Mesenteric fat pad (tissue), 1 donor: ENCODE results near the gene PNKD. TPM values are rescaled to one million over a fixed set of nuclear protein-coding genes. Genes with fewer than 3 reads are reported as not detected.

Experiments
- DNase-seq: peaks from one replicate; pipeline ENCODE4 v3.0.0-alpha.2; 2020; ENCODE audit warnings: low spot score
- long read RNA-seq: library from polyadenylated mRNA; unstranded; transcript quantifications from one replicate; pipeline ENCODE4 v2.0.0, GENCODE V29; 2020
- total RNA-seq: library from RNA; stranded (reverse); fragmentation: NEBNext Ultra II Directional; extraction: Animal tissue kit (Norgen Biotek cat#: 25700); gene quantifications from one replicate; pipeline ENCODE4 v1.2.1, GENCODE V29; 2021
- donor health status: DM: yes; HTN: yes; CAD: no.

PNKD gene, protein sequence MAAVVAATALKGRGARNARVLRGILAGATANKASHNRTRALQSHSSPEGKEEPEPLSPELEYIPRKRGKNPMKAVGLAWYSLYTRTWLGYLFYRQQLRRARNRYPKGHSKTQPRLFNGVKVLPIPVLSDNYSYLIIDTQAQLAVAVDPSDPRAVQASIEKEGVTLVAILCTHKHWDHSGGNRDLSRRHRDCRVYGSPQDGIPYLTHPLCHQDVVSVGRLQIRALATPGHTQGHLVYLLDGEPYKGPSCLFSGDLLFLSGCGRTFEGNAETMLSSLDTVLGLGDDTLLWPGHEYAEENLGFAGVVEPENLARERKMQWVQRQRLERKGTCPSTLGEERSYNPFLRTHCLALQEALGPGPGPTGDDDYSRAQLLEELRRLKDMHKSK
- 51.5 TPM for total RNA-seq
- long read RNA-seq, transcript PNKD-201 (3 exons, 758 nt) = major isoform, 10 of 93 reads
- long read RNA-seq, transcript PNKD-202 (9 exons, 2,991 nt) = minor isoform, 9 of 93 reads
- long read RNA-seq, partial matches to known transcripts = 2 of 93 reads
- long read RNA-seq, other reads (novel, unspliced or antisense) = 72 of 93 reads

DNA sequence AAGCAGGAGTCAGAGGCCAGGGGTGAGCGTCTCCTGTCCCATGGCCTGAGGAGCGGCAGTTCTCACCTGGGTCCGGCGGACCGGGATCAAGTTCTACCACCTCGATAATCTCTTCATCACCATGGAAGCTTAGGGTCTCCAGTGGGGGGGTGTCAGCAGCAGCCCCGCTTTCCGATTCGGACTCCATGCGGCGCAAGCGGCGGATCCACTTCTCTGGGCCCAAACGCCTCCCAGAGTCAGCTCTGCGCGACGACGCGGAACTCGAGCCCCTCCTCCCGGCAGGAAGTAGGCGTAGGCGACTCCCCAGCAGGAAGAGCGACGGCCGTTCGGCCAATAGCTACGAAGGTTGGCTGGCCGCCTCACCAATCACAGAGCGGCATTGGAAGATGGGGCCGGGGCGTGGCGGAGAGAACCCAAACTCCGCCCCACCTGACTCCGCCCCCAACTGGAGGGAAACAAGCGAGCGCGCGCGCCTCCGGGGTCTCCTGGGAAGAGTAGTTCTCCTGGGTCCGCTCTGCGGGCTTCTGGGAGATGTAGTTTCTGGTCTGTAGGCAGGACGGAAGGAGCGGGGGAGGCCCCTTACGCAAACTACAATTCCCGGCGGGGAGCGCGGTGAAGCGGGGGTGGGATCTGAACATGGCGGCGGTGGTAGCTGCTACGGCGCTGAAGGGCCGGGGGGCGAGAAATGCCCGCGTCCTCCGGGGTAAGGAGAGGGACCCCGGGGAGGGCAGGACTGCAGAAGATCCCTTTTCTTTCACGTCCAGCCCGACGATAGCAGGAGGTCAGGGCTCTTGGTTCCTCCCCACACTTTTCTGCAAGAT lies at the start of gene PNKD, which contains the start of gene AAMP:
PNKD (plus strand) TSS at position 620 of the 821 bp plus-strand sequence; CDS start at position 637, 17 bp downstream.
AAMP (minus strand) TSS at position 238 of the 821 bp plus-strand sequence; CDS start at position 187, 51 bp downstream.
- peak; percentile 100 for DNase-seq

DNA sequence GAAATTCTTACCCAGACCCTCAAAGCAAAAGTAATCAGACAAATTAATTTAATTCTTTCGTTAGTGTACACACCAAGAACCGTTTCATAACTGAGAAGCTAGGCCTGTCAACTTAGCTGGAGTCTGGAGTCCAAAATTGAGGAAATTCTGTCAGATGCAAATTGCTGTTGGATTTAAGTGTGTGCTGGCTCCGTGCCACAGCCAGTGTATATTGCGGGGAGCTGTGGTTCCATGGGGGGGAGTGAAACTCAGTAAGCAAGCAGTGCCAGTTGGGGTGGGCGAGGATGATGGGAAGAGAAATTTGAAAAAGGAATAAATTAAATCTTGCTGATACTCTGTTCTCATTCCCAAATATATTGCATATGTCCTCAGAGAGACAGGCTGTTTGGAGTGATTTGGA lies 49.3 kb upstream of the PNKD start:
- DNase-seq = no peak

- DNase-seq = no peak
Observed at GRCh38 chr2:218223046-218223445, 47.3 kb upstream of the PNKD start.

GRCh38 chr2:218224186-218224585 lies 46.1 kb upstream of the PNKD start:
- DNase-seq = no peak

GRCh38 chr2:218226903-218227302 lies 43.4 kb upstream of the PNKD start:
- DNase-seq = no peak

GRCh38 chr2:218228366-218229090 lies 41.8 kb upstream of the PNKD start:
- no peak for DNase-seq

DNA sequence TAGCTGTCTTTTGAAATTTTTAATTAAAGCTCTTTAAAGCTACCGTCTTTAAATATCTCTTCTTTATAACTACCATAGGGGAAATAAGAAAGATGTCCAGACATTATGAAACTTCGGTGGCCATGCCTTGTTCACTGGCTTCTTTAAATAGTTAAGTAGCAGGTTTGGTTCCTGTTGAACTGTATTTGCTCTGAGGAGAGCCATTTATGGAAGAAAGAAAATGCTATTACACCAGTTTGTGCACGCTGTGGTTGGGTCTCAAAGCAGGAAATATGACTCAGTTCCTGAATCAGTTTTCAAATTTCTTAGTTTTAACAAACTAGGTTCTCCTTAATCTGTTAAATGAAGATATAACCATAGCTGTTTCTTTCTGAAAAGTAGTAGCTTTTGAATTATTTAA lies 41.1 kb upstream of the PNKD start:
- DNase-seq = no peak

GRCh38 chr2:218229851-218230250 lies 40.5 kb upstream of the PNKD start:
- DNase-seq = no peak

GRCh38 chr2:218230882-218231281 lies 39.4 kb upstream of the PNKD start:
- no peak for DNase-seq

GRCh38 chr2:218233543-218233942 lies 36.8 kb upstream of the PNKD start:
- no peak for DNase-seq

- no peak for DNase-seq
Observed at GRCh38 chr2:218234521-218234920, 35.8 kb upstream of the PNKD start.

GRCh38 chr2:218235017-218235416 lies 35.3 kb upstream of the PNKD start:
- DNase-seq = no peak

GRCh38 chr2:218236829-218237228 lies 33.5 kb upstream of the PNKD start:
- DNase-seq = no peak

- DNase-seq = no peak
Observed at GRCh38 chr2:218238887-218239286, 31.4 kb upstream of the PNKD start.

DNA sequence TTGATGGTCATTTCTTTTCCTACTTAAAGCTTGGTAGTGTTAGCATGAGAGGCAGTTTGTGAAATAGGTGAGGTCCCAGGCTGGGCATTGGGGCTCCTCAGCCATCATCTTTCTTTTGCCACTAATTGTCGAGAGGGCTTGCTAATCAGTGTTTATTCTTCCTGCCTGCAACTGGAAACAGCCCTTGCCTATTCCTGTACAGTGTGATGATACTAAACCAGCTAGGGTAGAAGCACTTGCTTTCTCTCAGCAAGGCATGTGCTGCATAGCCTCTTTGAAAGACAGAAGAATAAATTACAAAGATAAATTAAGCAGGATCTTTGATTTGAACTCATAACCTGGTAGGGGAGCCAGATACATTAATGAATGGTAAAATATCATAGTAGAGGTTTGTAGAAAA lies 26.1 kb upstream of the PNKD start:
- no peak for DNase-seq

- DNase-seq = no peak
Observed at GRCh38 chr2:218244665-218245064, 25.7 kb upstream of the PNKD start.

DNA sequence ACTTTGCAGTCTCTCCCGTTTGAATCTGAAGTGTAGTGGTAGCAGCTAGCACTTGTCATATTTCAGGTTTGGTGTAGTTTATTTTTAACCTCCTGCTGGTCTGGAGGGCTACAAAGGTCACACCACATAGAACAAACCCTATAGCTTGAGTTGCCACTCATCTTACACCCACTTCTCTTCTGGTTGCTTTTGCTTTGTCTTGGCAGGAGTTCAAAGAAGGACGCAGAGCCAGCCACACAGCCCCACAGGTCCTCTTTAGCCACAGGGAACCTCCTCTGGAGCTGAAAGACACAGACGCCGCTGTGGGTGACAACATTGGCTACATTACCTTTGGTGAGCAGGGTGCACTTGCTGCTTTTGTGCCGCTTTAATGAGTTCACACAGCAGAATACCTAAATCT lies 25.1 kb upstream of the PNKD start:
- no peak for DNase-seq

- peak; percentile 72 for DNase-seq
Observed at GRCh38 chr2:218249691-218250090, 20.6 kb upstream of the PNKD start.

- peak; percentile 57 for DNase-seq
Observed at GRCh38 chr2:218252509-218253231, 17.6 kb upstream of the PNKD start.

DNA sequence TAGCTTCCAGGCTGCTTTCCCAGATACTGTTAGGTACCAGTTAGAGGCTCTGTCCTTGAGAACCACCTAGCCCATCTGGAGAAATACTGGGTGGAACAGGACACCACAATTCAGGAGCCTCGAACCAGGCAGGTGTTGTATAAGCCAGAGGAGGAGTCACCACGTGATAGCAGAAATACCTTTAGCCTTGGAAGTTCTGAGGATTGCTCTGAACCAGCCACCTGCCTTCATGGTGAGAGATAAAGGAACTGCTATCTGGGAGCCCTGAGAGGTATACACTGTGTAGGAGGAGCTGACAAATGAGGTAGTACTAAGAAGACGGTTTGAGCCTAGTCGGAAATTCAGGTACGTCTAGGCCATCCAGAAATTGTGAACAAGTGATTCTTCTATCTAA lies 17.1 kb upstream of the PNKD start:
- DNase-seq = no peak

- DNase-seq = no peak
Observed at GRCh38 chr2:218255446-218255845, 14.9 kb upstream of the PNKD start.
